WERI-Rb-1 (cell line): ENCODE results near the gene NANOS2.

Source experiments
- DNase-seq: peaks from one replicate; pipeline ENCODE4 v3.0.0-alpha.2; 2020
- H3K27ac ChIP-seq: fragments of 250-450 bp; sonication (Bioruptor Pico); 2 replicates; pipeline ENCODE4 v1.5.1; 2020; ENCODE audit warnings: mild to moderate bottlenecking, moderate library complexity
- H3K27me3 ChIP-seq: fragments of 250-450 bp; sonication (Bioruptor Pico); 2 replicates; pipeline ENCODE4 v1.5.1; 2021; ENCODE audit warnings: mild to moderate bottlenecking, low read depth, moderate library complexity; ENCODE audit not compliant: insufficient read depth, severe bottlenecking
- H3K36me3 ChIP-seq: fragments of 250-450 bp; sonication (Bioruptor Pico); 2 replicates; pipeline ENCODE4 v1.5.1; 2020; ENCODE audit warnings: mild to moderate bottlenecking, moderate library complexity
- H3K4me3 ChIP-seq: 2 replicates; pipeline ENCODE4 v1.5.1; 2011; ENCODE audit warnings: low read depth, mild to moderate bottlenecking, control low read depth, low read length
- H3K9me3 ChIP-seq: fragments of 250-450 bp; sonication (Bioruptor Pico); 2 replicates; pipeline ENCODE4 v1.5.1; 2021; ENCODE audit warnings: mild to moderate bottlenecking, moderate library complexity; ENCODE audit not compliant: severe bottlenecking
- TF ChIP-seq, protein P1 (sequence below): IDR thresholded peaks from 2 replicates; pipeline ENCODE4 v1.5.1; 2011; ENCODE audit warnings: low read depth, mild to moderate bottlenecking, control low read depth, inconsistent platforms, low read length

The NANOS2 gene

DNA sequence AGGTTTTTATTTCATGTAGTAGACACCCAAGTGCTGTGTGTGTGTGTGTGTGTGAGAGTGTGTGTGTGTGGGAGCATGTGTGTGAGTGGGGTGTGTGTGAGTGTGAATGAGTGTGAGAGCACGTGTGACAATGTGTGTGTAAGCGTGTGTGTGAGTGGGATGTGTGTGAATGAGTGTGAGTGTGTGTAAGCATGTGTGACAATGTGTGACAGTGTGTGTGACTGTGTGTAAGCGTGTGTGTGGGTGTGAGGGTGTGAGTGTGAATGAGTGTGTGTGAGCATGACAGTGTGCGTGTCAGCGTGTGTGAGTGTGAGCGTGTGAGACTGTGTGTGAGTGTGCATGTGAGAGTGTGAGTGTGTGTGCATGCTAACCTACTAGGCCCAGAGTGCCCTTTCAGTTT lies 43.7 kb upstream of the NANOS2 start:
- Histone ChIP-seq H3K36me3 (peaks cover 27% of the 10 kb centered on the region), H3K27ac (peak overlapping the region; percentile 81), H3K9me3 (peaks cover 4% of the 10 kb centered on the region), H3K27me3 (no peaks in the 10 kb centered on the region), H3K4me3 (no peak overlapping the region)
- DNase-seq = no peak
- TF ChIP-seq, protein P1, sequence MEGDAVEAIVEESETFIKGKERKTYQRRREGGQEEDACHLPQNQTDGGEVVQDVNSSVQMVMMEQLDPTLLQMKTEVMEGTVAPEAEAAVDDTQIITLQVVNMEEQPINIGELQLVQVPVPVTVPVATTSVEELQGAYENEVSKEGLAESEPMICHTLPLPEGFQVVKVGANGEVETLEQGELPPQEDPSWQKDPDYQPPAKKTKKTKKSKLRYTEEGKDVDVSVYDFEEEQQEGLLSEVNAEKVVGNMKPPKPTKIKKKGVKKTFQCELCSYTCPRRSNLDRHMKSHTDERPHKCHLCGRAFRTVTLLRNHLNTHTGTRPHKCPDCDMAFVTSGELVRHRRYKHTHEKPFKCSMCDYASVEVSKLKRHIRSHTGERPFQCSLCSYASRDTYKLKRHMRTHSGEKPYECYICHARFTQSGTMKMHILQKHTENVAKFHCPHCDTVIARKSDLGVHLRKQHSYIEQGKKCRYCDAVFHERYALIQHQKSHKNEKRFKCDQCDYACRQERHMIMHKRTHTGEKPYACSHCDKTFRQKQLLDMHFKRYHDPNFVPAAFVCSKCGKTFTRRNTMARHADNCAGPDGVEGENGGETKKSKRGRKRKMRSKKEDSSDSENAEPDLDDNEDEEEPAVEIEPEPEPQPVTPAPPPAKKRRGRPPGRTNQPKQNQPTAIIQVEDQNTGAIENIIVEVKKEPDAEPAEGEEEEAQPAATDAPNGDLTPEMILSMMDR = no peak

DNA sequence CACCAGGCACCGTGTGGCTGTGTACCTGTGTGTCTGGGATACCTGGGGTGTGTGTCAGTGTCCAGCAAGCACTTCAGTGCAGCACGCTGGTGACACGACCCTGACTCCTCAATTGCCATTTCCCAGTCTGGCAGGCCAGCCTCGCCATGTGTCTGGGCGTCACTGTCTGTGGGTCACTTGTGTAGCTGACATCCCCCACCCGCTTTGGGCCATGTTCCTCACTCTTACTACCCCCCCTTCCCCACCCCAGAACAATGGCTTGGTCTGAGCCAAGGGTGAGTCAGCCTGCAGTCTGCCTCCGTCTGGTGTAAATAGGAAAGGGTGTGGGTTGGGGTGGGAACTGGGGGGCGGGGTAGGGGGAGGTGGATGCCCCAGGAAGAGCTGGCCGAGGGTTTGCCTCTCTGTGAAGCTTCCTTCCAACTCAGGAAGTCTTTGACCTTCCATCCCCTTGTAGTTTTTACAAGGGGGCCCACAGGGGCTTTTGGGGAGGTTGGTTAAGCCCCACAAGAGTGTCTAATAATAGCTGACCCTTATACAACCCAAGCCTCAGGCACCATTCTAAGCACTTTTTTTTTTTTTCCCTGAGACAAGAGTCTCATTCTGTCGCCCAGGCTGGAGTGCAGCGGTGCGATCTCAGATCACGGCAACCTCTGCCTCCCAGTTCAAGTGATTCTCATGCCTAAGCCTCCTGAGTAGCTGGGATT lies 41.5 kb upstream of the NANOS2 start:
- Histone ChIP-seq H3K27ac (no peak overlapping the region), H3K27me3 (no peaks in the 10 kb centered on the region)
- TF ChIP-seq, protein P1 = no peak

DNA sequence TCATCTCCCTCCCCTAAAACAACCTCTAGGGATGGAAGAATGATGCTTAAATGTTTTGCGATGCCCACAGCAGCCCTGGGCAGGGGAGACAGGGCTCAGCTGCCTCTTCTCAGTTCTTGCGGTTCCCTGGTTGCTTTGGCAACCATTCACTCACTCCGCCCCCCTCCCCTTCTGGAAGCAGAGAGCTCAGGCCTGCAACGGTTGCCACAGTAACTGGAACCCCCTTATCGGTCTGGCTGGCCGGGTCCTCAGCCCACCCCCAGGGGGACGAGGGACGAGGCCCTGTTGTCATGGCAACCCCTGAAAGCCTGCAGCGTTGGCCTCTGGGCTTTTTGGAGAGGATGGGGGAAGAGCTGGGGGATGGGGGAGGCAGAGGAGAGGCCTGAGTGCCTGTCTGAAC lies 39.6 kb upstream of the NANOS2 start:
- TF ChIP-seq, protein P1 = no peak
- peak; percentile 41 for DNase-seq
- Histone ChIP-seq H3K4me3 (no peak overlapping the region), H3K27ac (peak overlapping the region; percentile 96), H3K9me3 (peaks cover 4% of the 10 kb centered on the region), H3K27me3 (no peaks in the 10 kb centered on the region), H3K36me3 (peaks cover 27% of the 10 kb centered on the region)

More for the DNA sequence above, 41.5 kb upstream of the NANOS2 start:
- DNase-seq = no peak
- Histone ChIP-seq H3K36me3 (peaks cover 20% of the 10 kb centered on the region), H3K4me3 (no peak overlapping the region), H3K9me3 (peaks cover 4% of the 10 kb centered on the region)

DNA sequence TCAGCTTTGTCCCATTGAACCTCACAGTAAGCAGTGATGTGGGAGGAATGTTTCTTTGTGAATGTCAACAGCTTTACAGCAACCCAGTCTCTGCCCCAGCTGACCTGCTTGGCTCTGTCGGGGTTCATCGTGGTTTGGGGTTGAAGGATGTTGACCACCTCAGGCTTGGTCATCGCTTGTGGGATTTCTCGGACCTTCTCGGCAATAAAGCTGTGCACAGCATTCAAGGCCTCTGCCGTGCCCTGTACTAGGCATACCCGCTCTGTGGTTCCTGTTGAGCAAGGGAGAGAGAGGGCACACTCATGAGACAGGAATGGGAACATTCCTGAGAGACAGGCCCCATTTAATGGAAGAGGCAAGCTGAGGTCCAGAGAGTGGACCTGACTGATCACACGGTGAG lies 39.1 kb upstream of the NANOS2 start:
- TF ChIP-seq, protein P1 = no peak
- peak overlapping the region; percentile 96 for H3K27ac ChIP-seq
- peaks cover 4% of the 10 kb centered on the region for H3K9me3 ChIP-seq
- H3K4me3 ChIP-seq = no peak overlapping the region
- H3K27me3 ChIP-seq = no peaks in the 10 kb centered on the region
- no peak for DNase-seq
- H3K36me3 ChIP-seq = peaks cover 25% of the 10 kb centered on the region

DNA sequence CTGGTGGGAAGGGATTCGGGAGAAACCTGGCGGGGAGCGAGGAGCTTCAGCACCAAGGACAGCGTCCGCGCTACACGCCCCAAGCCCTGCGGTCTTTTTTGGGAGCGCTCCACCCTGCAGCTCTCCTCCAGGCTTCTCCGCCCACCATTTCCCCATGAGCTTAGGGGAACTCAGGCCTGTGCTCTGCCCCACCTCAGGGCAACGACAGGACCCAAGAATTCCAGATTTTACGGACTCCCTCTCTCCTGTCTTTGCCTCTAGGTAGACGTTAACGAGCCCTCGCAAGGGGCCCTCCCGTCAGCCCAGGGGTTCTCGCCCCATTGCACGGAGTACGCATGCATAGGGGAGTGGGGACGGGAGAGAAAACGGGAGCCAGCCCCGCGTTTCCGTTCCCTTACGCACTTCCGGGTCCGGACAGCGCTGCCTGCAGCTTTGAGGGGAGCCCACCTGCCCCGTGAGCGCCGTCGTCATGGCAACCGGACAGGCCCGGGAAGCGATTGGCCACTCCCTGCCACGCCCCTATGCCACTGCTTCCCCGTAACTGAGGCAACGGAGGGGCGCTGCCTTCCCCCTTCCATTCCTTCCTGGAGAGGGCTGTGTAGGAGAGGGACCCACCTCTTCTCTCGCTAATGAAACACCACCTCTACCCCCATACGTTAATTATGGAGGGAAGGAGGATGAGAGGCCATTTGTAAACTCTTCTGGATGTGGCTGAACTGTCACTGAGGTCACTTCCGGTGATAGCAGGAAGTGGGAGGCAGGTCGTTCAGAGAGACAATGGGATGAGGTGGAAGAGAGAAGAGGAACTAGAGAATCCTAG lies 38.3 kb upstream of the NANOS2 start:
- peaks cover 4% of the 10 kb centered on the region for H3K9me3 ChIP-seq
- no peaks in the 10 kb centered on the region for H3K27me3 ChIP-seq
- TF ChIP-seq, protein P1 = no peak
- H3K36me3 ChIP-seq = peaks cover 19% of the 10 kb centered on the region
- peak overlapping the region; percentile 96 for H3K27ac ChIP-seq
- DNase-seq = peak; percentile 97
- H3K4me3 ChIP-seq = peak overlapping the region; percentile 84
